ENCODE results near the gene KLF2. TPM values are rescaled to one million over a fixed set of nuclear protein-coding genes. Genes with fewer than 3 reads are reported as not detected.

Gene KLF2
- 1.9 TPM for total RNA-seq

GRCh38 chr19:16324384-16325160, at the start of gene KLF2:
KLF2 (plus strand) TSS chr19:16324826; CDS start chr19:16324924, 98 bp downstream.

Other genes with a start within 250 kb of the KLF2 start
- 96.7 TPM for gene TPM4, start 248.3 kb upstream of the KLF2 start, total RNA-seq
- 42.9 TPM for gene RAB8A, start 212.9 kb upstream of the KLF2 start, total RNA-seq
- not detected for gene HSH2D, start 181.1 kb upstream of the KLF2 start, total RNA-seq
- not detected for gene CIB3, start 151.3 kb upstream of the KLF2 start, total RNA-seq
- 86.1 TPM for gene FAM32A, start 139.4 kb upstream of the KLF2 start, total RNA-seq
- 53.8 TPM for gene AP1M1, start 126.9 kb upstream of the KLF2 start, total RNA-seq
- 54.1 TPM for gene EPS15L1, start 147.1 kb downstream of the KLF2 start, total RNA-seq
- not detected for gene CALR3, start 171.3 kb downstream of the KLF2 start, total RNA-seq
- gene C19orf44, start 171.6 kb downstream of the KLF2 start, total RNA-seq, result 7.2 TPM
- gene CHERP, start 217.6 kb downstream of the KLF2 start, total RNA-seq, result 14.1 TPM
- 45.1 TPM for gene SLC35E1, start 247.6 kb downstream of the KLF2 start, total RNA-seq